ENCODE results near the gene EIF5A2. TPM values are rescaled to one million over a fixed set of nuclear protein-coding genes. Genes with fewer than 3 reads are reported as not detected.
"Not testable (repeated sequence)": the region's sequence is repeated elsewhere in the genome, so short reads cannot be mapped to it uniquely, and the experiment has no call there.

EIF5A2 gene
- total RNA-seq, 3 donors from 2014 or later (not counting 1 experiment from before 2014, with no cell fraction given) = 12.9 to 34.8 (median 22.8) TPM

DNA sequence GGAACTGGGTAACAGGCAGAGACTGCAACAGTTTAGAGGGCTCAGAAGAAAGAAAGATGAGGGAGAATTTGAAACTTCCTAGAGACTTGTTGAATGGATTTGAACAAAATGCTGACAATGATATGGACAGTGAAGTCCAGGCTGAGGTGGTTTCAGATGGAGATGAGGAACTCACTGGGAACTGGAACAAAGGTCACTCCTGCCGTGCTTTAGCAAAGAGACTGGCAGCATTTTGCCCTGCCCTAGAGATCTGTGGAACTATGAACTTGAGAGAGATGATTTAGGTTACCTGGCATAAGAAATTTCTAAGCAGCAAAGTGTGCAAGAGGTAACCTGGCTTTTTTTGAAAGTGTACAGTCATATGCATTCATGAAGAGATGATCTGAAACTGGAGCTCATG, 11.7 kb downstream of the EIF5A2 start:
- Histone ChIP-seq H3K4me3 (ENCODE audit: low read length) (no peak overlapping the region), H3K27ac (ENCODE audit: low read length) (no peak overlapping the region), H3K27me3 (ENCODE audit: control insufficient read depth, insufficient read depth, low read length) (no peaks in the 10 kb centered on the region), H3K36me3 (ENCODE audit: control insufficient read depth, insufficient read depth, low read length) (no peaks in the 10 kb centered on the region), H3K4me1 (ENCODE audit: control insufficient read depth, insufficient read depth, low read length) (no peaks in the 10 kb centered on the region), H3K9me3 (ENCODE audit: control insufficient read depth, insufficient read depth, low read length) (no peaks in the 10 kb centered on the region)
- intact Hi-C loops (cut with micrococcal nuclease) = no loop called here
- DNase-seq (no peak), ATAC-seq (no peak)
- H3K4me3 Mint-ChIP-seq = no peak overlapping the region
- 89% methylated on average over 1 of the region's 1 CpG for WGBS (ENCODE audit: insufficient coverage)
- TF ChIP-seq, protein P1, sequence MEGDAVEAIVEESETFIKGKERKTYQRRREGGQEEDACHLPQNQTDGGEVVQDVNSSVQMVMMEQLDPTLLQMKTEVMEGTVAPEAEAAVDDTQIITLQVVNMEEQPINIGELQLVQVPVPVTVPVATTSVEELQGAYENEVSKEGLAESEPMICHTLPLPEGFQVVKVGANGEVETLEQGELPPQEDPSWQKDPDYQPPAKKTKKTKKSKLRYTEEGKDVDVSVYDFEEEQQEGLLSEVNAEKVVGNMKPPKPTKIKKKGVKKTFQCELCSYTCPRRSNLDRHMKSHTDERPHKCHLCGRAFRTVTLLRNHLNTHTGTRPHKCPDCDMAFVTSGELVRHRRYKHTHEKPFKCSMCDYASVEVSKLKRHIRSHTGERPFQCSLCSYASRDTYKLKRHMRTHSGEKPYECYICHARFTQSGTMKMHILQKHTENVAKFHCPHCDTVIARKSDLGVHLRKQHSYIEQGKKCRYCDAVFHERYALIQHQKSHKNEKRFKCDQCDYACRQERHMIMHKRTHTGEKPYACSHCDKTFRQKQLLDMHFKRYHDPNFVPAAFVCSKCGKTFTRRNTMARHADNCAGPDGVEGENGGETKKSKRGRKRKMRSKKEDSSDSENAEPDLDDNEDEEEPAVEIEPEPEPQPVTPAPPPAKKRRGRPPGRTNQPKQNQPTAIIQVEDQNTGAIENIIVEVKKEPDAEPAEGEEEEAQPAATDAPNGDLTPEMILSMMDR (IDR thresholded peaks at IDR 0.05) = no peak
- H3K27ac Mint-ChIP-seq = no peak overlapping the region
- H3K36me3 Mint-ChIP-seq = no peaks in the 10 kb centered on the region
- H3K4me1 Mint-ChIP-seq = peaks cover 5% of the 10 kb centered on the region in 2 donors
- H3K27me3 Mint-ChIP-seq (ENCODE audit: low read depth in 2 of 2) = no peaks in the 10 kb centered on the region
- no peaks in the 10 kb centered on the region for H3K9me3 Mint-ChIP-seq

DNA sequence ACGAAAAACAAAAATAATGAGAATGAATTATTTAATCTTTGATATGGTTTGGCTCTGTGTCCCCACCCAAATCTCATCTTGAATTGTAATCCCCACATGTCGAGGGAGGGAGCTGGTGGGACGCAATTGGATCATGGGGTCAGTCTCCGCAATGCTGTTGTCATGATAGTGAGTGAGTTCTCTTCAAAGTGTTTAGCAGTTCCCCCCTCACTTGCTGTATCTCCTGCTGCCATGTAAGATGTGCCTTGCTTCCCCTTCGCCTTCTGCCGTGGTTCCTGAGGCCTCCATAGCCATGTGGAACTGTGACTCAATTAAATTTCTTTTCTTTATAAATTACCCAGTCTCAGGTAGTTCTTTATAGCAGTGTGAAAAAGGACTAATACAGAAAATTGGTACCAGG, 12.1 kb downstream of the EIF5A2 start:
- DNase-seq; H3K9me3 Mint-ChIP-seq; H3K9me3 ChIP-seq (ENCODE audit: control insufficient read depth, insufficient read depth, low read length); H3K27ac Mint-ChIP-seq; H3K36me3 Mint-ChIP-seq; H3K36me3 ChIP-seq (ENCODE audit: control insufficient read depth, insufficient read depth, low read length); H3K27me3 ChIP-seq (ENCODE audit: control insufficient read depth, insufficient read depth, low read length); H3K4me3 Mint-ChIP-seq; H3K27me3 Mint-ChIP-seq (ENCODE audit: low read depth in 2 of 2); H3K27ac ChIP-seq (ENCODE audit: low read length); ATAC-seq; H3K4me3 ChIP-seq (ENCODE audit: low read length); H3K4me1 ChIP-seq (ENCODE audit: control insufficient read depth, insufficient read depth, low read length); H3K4me1 Mint-ChIP-seq; intact Hi-C loops (cut with micrococcal nuclease): not testable (repeated sequence)
- WGBS (ENCODE audit: insufficient coverage) = 98% methylated on average over 5 of the region's 6 CpGs

DNA sequence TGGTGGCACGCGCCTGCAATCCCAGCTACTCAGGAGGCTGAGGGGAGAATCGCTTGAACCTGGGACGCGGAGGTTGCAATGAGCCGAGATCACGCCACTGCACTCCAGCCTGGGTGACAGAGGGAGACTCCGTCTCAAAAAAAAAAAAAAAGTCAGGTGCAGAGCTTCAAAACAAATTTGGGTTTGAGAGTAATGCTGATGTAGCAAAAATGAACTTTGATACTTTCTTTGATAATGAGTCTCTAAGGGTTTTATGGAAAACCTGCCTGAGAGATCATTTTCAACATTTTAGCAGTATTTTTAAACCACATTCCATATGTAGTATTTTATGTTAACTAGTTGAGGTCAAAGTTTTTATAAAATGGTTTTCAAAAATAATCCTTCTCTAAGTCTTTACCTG, 14.5 kb downstream of the EIF5A2 start:
- H3K36me3 Mint-ChIP-seq = no peaks in the 10 kb centered on the region
- Histone ChIP-seq H3K27ac (ENCODE audit: low read length) (no peak overlapping the region), H3K4me3 (ENCODE audit: low read length) (no peak overlapping the region), H3K27me3 (ENCODE audit: control insufficient read depth, insufficient read depth, low read length) (no peaks in the 10 kb centered on the region), H3K36me3 (ENCODE audit: control insufficient read depth, insufficient read depth, low read length) (no peaks in the 10 kb centered on the region), H3K4me1 (ENCODE audit: control insufficient read depth, insufficient read depth, low read length) (no peaks in the 10 kb centered on the region), H3K9me3 (ENCODE audit: control insufficient read depth, insufficient read depth, low read length) (no peaks in the 10 kb centered on the region)
- H3K4me1 Mint-ChIP-seq = no peaks in the 10 kb centered on the region
- ATAC-seq (no peak), DNase-seq (no peak)
- no peaks in the 10 kb centered on the region for H3K27me3 Mint-ChIP-seq (ENCODE audit: low read depth in 2 of 2)
- H3K9me3 Mint-ChIP-seq = no peaks in the 10 kb centered on the region
- intact Hi-C loops (cut with micrococcal nuclease) = no loop called here
- no peak overlapping the region for H3K27ac Mint-ChIP-seq
- no peak overlapping the region for H3K4me3 Mint-ChIP-seq
- TF ChIP-seq, protein P1 (IDR thresholded peaks at IDR 0.05) = no peak
- 98% methylated on average over 8 of the region's 8 CpGs for WGBS (ENCODE audit: insufficient coverage)

DNA sequence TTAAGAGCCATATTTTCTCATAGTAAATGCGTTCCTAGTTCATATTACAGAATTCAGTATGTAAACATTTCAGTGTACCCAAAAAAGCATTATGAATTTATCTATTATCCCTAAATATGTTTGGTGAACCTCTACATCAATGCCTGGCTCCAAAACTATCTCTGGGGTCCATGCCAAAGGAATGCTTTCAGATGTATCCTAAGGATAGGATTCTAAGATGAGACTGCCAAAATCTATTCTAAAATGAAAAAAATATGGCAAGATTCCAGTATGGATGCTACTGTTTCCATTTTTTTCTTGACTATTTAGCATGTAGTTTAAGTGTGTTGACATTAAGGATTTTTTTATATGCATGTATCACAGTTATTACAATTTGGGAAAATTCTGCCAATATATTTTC, 18.8 kb downstream of the EIF5A2 start:
- H3K4me3 Mint-ChIP-seq = no peak overlapping the region

More for the DNA sequence above, 18.8 kb downstream of the EIF5A2 start:
- Histone ChIP-seq H3K36me3 (ENCODE audit: control insufficient read depth, insufficient read depth, low read length) (no peaks in the 10 kb centered on the region), H3K27ac (ENCODE audit: low read length) (no peak overlapping the region), H3K9me3 (ENCODE audit: control insufficient read depth, insufficient read depth, low read length) (no peaks in the 10 kb centered on the region), H3K4me3 (ENCODE audit: low read length) (no peak overlapping the region), H3K27me3 (ENCODE audit: control insufficient read depth, insufficient read depth, low read length) (no peaks in the 10 kb centered on the region), H3K4me1 (ENCODE audit: control insufficient read depth, insufficient read depth, low read length) (no peaks in the 10 kb centered on the region)
- WGBS (ENCODE audit: insufficient coverage) = no CpG with 5 or more reads among the region's 1 CpG
- Mint-ChIP-seq H3K9me3 (no peaks in the 10 kb centered on the region), H3K36me3 (no peaks in the 10 kb centered on the region), H3K4me1 (no peaks in the 10 kb centered on the region), H3K27me3 (ENCODE audit: low read depth in 2 of 2) (peaks cover under 1 to 17% of the 10 kb centered on the region in 2 donors), H3K27ac (no peak overlapping the region)
- intact Hi-C loops (cut with micrococcal nuclease) = no loop called here
- no peak for DNase-seq
- TF ChIP-seq, protein P1 (IDR thresholded peaks at IDR 0.05) = no peak
- no peak for ATAC-seq

Measured in natural killer cell (primary cell).